Upper lobe of right lung (tissue), 1 donor: ENCODE results near the gene TRAF6. TPM values are rescaled to one million over a fixed set of nuclear protein-coding genes. Genes with fewer than 3 reads are reported as not detected.
A peak's percentile ranks its signal among the peaks of the same experiment; 100 is the strongest.

ENCODE experiments used
- ATAC-seq: fragments of 200-7000 bp; cut with Tn5 transposase; one replicate; pipeline ENCODE4 v1.9.1; 2020; ENCODE audit warnings: mild to moderate bottlenecking, moderate library complexity
- DNase-seq: peaks from one replicate; pipeline ENCODE4 v3.0.0-alpha.2; 2020
- H3K27ac ChIP-seq: fragments of 200-600 bp; one replicate; pipeline ENCODE4 v1.8.0; 2022
- H3K27me3 ChIP-seq: fragments of 200-600 bp; one replicate; pipeline ENCODE4 v1.8.0; 2022; ENCODE audit warnings: mild to moderate bottlenecking
- H3K36me3 ChIP-seq: fragments of 200-600 bp; one replicate; pipeline ENCODE4 v1.8.0; 2022
- H3K4me1 ChIP-seq: fragments of 200-600 bp; one replicate; pipeline ENCODE4 v1.8.0; 2022
- H3K4me3 ChIP-seq: fragments of 200-600 bp; one replicate; pipeline ENCODE4 v1.8.0; 2022; ENCODE audit warnings: mild to moderate bottlenecking
- H3K9me3 ChIP-seq: fragments of 200-600 bp; one replicate; pipeline ENCODE4 v1.8.0; 2022
- intact Hi-C: fragments of 100-400 bp; cut with DNase I; formaldehyde crosslinking; loops from one replicate; pipeline ENCODE4 v1.11.0; 2022
- total RNA-seq: library from RNA; stranded (reverse); fragmentation: NEBNext Ultra II Directional; extraction: Animal tissue kit (Norgen Biotek cat#: 25700); gene quantifications from one replicate; pipeline ENCODE4 v1.2.1, GENCODE V29; 2021
- TF ChIP-seq, protein P1 (sequence below): fragments of 200-600 bp; IDR thresholded peaks from one replicate; pipeline ENCODE4 v1.8.0; 2022; ENCODE audit warnings: antibody characterized with exemption
- donor health status: DM: no; HTN: yes; CAD: no; lungs with severe emphysema.

TRAF6 gene
- total RNA-seq, 1 donor from 2014 or later, result 13.5 TPM

- no peak for DNase-seq
- no peak overlapping the region for H3K4me3 ChIP-seq
- H3K27ac ChIP-seq, result no peak overlapping the region
- intact Hi-C loops, result no loop called here
- ATAC-seq, result peak; percentile 81
- TF ChIP-seq, protein P1, sequence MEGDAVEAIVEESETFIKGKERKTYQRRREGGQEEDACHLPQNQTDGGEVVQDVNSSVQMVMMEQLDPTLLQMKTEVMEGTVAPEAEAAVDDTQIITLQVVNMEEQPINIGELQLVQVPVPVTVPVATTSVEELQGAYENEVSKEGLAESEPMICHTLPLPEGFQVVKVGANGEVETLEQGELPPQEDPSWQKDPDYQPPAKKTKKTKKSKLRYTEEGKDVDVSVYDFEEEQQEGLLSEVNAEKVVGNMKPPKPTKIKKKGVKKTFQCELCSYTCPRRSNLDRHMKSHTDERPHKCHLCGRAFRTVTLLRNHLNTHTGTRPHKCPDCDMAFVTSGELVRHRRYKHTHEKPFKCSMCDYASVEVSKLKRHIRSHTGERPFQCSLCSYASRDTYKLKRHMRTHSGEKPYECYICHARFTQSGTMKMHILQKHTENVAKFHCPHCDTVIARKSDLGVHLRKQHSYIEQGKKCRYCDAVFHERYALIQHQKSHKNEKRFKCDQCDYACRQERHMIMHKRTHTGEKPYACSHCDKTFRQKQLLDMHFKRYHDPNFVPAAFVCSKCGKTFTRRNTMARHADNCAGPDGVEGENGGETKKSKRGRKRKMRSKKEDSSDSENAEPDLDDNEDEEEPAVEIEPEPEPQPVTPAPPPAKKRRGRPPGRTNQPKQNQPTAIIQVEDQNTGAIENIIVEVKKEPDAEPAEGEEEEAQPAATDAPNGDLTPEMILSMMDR, result peak; percentile 32
- no peaks in the 10 kb centered on the region for H3K27me3 ChIP-seq
- H3K4me1 ChIP-seq, result peaks cover 4% of the 10 kb centered on the region
- H3K9me3 ChIP-seq, result no peaks in the 10 kb centered on the region
- H3K36me3 ChIP-seq, result no peaks in the 10 kb centered on the region
Measured at GRCh38 chr11:36540998-36541397, 30.9 kb upstream of the TRAF6 start.

GRCh38 chr11:36534276-36534840 lies 24.3 kb upstream of the TRAF6 start:
- Histone ChIP-seq H3K36me3 (no peaks in the 10 kb centered on the region), H3K27me3 (no peaks in the 10 kb centered on the region), H3K27ac (no peak overlapping the region), H3K4me1 (no peaks in the 10 kb centered on the region), H3K4me3 (no peak overlapping the region), H3K9me3 (no peaks in the 10 kb centered on the region)
- DNase-seq (no peak), ATAC-seq (no peak)
- TF ChIP-seq, protein P1, result no peak
- intact Hi-C loops, result no loop called here

DNA sequence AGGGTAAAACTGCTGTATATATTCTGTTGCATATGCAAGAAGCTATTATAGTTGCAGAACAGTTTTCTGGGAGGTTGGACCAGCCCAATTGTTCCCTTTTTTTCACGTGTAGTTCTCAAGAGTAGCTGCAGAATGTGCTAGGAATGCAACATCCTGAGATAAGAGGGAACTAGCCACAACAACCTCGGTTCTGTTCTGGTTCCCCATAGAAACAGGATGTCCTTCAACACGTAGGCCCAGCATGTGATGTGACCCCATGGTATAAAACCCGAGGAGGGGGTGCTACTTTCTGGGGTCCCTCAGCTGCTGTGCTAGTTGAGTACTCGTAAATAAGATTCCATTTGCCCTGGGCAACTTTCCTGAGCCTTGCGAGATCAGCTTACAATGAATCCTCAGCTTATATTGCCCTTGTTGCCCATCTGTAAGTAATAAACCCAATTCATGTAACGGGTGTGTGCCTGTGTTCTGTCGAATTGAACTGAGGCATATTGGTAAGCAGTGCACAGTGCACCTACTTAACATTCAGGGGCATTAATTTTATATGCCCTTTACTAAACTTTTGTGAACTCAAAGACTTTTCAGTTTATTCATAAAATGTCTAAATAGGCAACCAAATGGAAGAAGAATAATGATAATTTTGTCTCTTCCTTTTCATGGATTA lies 23.0 kb upstream of the TRAF6 start:
- Histone ChIP-seq H3K4me3 (no peak overlapping the region), H3K27me3 (no peaks in the 10 kb centered on the region), H3K36me3 (no peaks in the 10 kb centered on the region), H3K27ac (no peak overlapping the region), H3K9me3 (no peaks in the 10 kb centered on the region), H3K4me1 (no peaks in the 10 kb centered on the region)
- DNase-seq (no peak), ATAC-seq (peak; percentile 80)
- intact Hi-C loops, result no loop called here
- TF ChIP-seq, protein P1, result no peak

DNA sequence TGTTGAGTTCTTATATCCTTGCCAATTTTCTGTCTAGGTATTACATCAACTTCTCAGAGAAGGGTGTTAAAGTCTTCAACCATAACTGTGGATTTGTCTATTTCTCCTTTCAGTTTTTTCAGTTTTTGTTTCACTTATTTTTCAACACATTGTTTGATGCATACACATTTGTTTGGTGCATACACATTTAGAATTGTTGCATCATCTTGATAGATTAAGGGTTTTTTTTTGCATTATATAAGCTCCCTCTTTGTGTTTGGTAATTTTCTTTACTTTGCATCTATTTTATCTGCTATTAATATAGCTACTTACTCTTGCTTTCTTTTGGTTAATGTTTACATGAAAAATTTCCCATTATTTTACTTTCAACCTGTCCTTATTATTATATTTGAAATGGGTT lies 20.8 kb upstream of the TRAF6 start:
- H3K27ac ChIP-seq, result no peak overlapping the region
- H3K9me3 ChIP-seq, result no peaks in the 10 kb centered on the region
- H3K4me1 ChIP-seq, result no peaks in the 10 kb centered on the region
- ATAC-seq (no peak), DNase-seq (no peak)
- H3K4me3 ChIP-seq, result no peak overlapping the region
- TF ChIP-seq, protein P1, result no peak
- H3K36me3 ChIP-seq, result no peaks in the 10 kb centered on the region
- H3K27me3 ChIP-seq, result no peaks in the 10 kb centered on the region
- intact Hi-C loops, result no loop called here

GRCh38 chr11:36513965-36514364 lies 3.9 kb upstream of the TRAF6 start:
- H3K9me3 ChIP-seq, result no peaks in the 10 kb centered on the region
- H3K27ac ChIP-seq, result no peak overlapping the region
- intact Hi-C loops, result no loop called here
- H3K4me3 ChIP-seq, result no peak overlapping the region
- no peaks in the 10 kb centered on the region for H3K4me1 ChIP-seq
- no peaks in the 10 kb centered on the region for H3K36me3 ChIP-seq
- TF ChIP-seq, protein P1, result no peak
- no peaks in the 10 kb centered on the region for H3K27me3 ChIP-seq
- DNase-seq, result no peak
- ATAC-seq, result no peak
